Testis (tissue), 3 donors: ENCODE results near the gene BOD1L2. TPM values are rescaled to one million over a fixed set of nuclear protein-coding genes. Genes with fewer than 3 reads are reported as not detected.

Experiments used
- DNase-seq: peaks from one replicate; pipeline ENCODE4 v3.0.0-alpha.2; 2019
- H3K27ac ChIP-seq, 2 donors: fragments of 200-600 bp; sonication (generic); one replicate each; pipeline ENCODE4 v1.5.1; 2019
- H3K27me3 ChIP-seq: fragments of 200-600 bp; sonication (generic); one replicate; pipeline ENCODE4 v1.5.1; 2019
- H3K36me3 ChIP-seq: fragments of 200-600 bp; sonication (generic); one replicate; pipeline ENCODE4 v1.5.1; 2017; ENCODE audit warnings: low read depth; ENCODE audit errors: missing control alignments
- H3K4me1 ChIP-seq: fragments of 200-600 bp; sonication (generic); one replicate; pipeline ENCODE4 v1.5.1; 2019
- H3K4me3 ChIP-seq, 2 donors: fragments of 200-600 bp; sonication (generic); one replicate each; pipeline ENCODE4 v1.5.1; 2017 to 2019
- H3K9me3 ChIP-seq: fragments of 200-600 bp; sonication (generic); one replicate; pipeline ENCODE4 v1.5.1; 2017
- CTCF ChIP-seq, 3 experiments: fragments of 450-650 bp in 2 of 3; fragments of 200-600 bp in 1 of 3; sonication (generic) in 1 of 3; IDR thresholded peaks; one replicate each; pipeline ENCODE4 v1.5.1; 2016 to 2019; ENCODE audit warnings: antibody characterized with exemption in 3 of 3, mild to moderate bottlenecking in 2 of 3, moderate library complexity in 1 of 3
- POLR2A ChIP-seq: fragments of 450-650 bp; IDR thresholded peaks from one replicate; pipeline ENCODE4 v1.6.1; 2017; ENCODE audit warnings: antibody characterized with exemption, mild to moderate bottlenecking, moderate library complexity
- WGBS, 2 donors: methylation state at CpG; one replicate each; pipeline ENCODE4 v1.1.5; 2018; 5-methylcytosine and 5-hydroxymethylcytosine counted together
- intact Hi-C: fragments of 100-400 bp; cut with DNase I; formaldehyde crosslinking; loops from one replicate; pipeline ENCODE4 v1.15.1; 2023; ENCODE audit warnings: low total_unique reads
- polyA plus RNA-seq: library from polyadenylated mRNA; stranded (reverse); fragments of 350-450 nt; fragmentation: Illumina TruSeq; extraction: RNeasy Lipid Tissue Mini Kit (QIAGEN cat#74804); gene quantifications from one replicate; pipeline ENCODE4 v1.2.3, GENCODE V29; 2014; ENCODE audit warnings: low read depth, low replicate concordance; ENCODE audit not compliant: insufficient read depth
- total RNA-seq, 2 donors: library from RNA; depleted of rRNA; stranded (reverse); fragments of >200 nt; gene quantifications; one replicate each; pipeline ENCODE4 v1.2.3, GENCODE V29; 2016

The BOD1L2 gene
- total and polyA plus RNA-seq, 3 donors from 2014 or later = 130 to 580 (median 366) TPM

DNA sequence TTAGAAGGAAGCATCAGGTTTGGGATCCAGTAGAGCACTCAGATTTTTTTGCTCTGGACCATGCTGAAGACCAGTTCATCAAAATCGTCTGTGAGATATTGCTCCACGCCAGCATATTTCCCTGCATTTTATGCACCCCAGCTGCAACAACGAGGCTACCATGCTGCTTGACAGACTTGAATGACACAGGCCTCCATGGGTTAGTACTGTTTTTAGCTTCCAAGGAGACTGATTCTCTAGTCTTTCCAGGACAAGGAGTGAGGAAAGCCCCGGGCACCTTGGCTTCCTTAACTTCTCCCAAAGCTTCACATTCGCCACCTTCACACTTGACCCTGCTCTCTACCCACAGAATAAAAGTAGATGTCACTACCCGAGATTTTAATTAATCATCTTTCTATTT lies 17.5 kb downstream of the BOD1L2 start:
- intact Hi-C loops = no loop called here
- no peaks in the 10 kb centered on the region for H3K27me3 ChIP-seq
- H3K4me1 ChIP-seq = no peaks in the 10 kb centered on the region
- no peak overlapping the region for H3K27ac ChIP-seq
- no peaks in the 10 kb centered on the region for H3K9me3 ChIP-seq
- DNase-seq = no peak
- TF ChIP-seq POLR2A (no peak), CTCF (IDR thresholded peaks at IDR 0.05) (no peak)
- no peaks in the 10 kb centered on the region for H3K36me3 ChIP-seq
- no peak overlapping the region for H3K4me3 ChIP-seq
- WGBS, 2 donors = 72 to 78% methylated on average over 6 of the region's 6 CpGs

- intact Hi-C loops = no loop called here
- Histone ChIP-seq H3K27me3 (no peaks in the 10 kb centered on the region), H3K36me3 (no peaks in the 10 kb centered on the region), H3K27ac (no peak overlapping the region), H3K9me3 (no peaks in the 10 kb centered on the region), H3K4me3 (no peak overlapping the region), H3K4me1 (no peaks in the 10 kb centered on the region)
- TF ChIP-seq CTCF (IDR thresholded peaks at IDR 0.05) = no peak
- no peak for TF ChIP-seq POLR2A
- WGBS, 2 donors = 79% methylated on average over 1 of the region's 1 CpG
- DNase-seq = no peak
Observed at GRCh38 chr18:57167617-57168308, 20.9 kb downstream of the BOD1L2 start.

DNA sequence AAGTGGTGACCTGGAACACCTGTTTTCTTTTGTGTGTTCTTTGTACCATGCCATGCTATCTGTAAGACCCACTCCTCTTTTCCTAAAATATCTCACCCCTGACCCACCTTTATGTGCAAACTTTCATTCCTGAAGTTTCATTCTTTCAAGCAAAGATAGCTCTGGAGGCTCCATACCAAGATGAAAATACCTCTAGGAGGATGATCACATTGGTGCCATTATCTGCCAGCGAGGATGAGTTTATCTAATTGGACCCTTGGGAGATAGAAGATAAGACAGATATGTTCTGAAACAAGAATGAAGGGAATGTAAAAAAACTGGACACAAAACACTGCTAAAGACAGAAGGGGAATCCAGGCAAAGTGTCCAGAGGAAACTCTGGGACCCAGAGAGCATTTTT lies 24.1 kb downstream of the BOD1L2 start:
- no peaks in the 10 kb centered on the region for H3K4me1 ChIP-seq
- DNase-seq = no peak
- no peaks in the 10 kb centered on the region for H3K36me3 ChIP-seq
- no peak overlapping the region for H3K4me3 ChIP-seq
- intact Hi-C loops = no loop called here
- no peaks in the 10 kb centered on the region for H3K9me3 ChIP-seq
- WGBS, 2 donors = 53 to 55% methylated on average over 1 of the region's 1 CpG
- no peaks in the 10 kb centered on the region for H3K27me3 ChIP-seq
- H3K27ac ChIP-seq = no peak overlapping the region
- TF ChIP-seq POLR2A (no peak), CTCF (IDR thresholded peaks at IDR 0.05) (no peak)

DNA sequence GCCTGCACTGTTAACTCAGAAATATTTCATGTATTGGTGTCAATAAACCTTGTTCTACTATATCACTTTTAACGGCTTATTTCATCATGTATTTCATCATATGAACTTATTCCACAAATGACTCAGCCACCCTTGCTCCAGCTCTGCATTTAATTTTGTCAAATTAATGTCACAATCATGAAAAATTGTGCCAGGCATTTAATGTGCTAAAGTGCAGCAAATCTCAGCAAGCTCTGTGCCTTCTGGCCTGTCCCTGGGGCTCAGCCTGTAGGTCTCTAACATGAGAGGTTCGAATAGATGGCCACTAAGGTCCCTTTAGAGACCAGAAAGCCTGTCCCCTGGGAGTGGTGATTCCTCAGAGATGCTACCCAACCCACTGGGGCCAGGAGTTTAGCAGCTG lies 28.6 kb downstream of the BOD1L2 start:
- TF ChIP-seq CTCF (IDR thresholded peaks at IDR 0.05) (no peak), POLR2A (no peak)

DNA sequence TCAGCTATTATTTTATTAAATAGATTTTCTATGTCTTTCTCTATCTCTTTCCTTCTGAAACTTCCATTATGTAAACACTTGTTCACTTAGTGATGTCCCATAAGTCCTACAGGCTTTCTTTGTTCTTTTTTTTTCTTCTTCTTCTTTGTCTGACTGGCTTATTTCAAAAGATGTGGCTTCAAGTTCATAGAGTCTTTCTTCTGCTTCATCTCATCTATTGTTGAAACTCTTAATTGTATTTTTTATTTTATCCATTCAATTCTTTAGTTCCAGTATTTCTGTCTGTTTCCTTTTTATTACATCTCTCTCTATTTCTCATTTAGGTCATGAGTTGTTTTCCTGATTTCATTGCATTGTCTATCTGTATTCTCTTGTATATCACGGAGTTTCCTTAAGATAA lies 38.5 kb downstream of the BOD1L2 start:
- no peak for DNase-seq
- intact Hi-C loops = no loop called here
- Histone ChIP-seq H3K27ac (no peak overlapping the region), H3K36me3 (no peaks in the 10 kb centered on the region), H3K9me3 (no peaks in the 10 kb centered on the region), H3K4me1 (no peaks in the 10 kb centered on the region), H3K27me3 (no peaks in the 10 kb centered on the region), H3K4me3 (no peak overlapping the region)
- WGBS, 2 donors = 81 to 84% methylated on average over 1 of the region's 1 CpG
- no peak for TF ChIP-seq CTCF (IDR thresholded peaks at IDR 0.05)
- TF ChIP-seq POLR2A = no peak

More for the DNA sequence above, 28.6 kb downstream of the BOD1L2 start:
- Histone ChIP-seq H3K27me3 (no peaks in the 10 kb centered on the region), H3K9me3 (no peaks in the 10 kb centered on the region), H3K4me1 (no peaks in the 10 kb centered on the region), H3K4me3 (no peak overlapping the region), H3K27ac (no peak overlapping the region), H3K36me3 (no peaks in the 10 kb centered on the region)
- WGBS, 2 donors = 77 to 79% methylated on average over 2 of the region's 2 CpGs
- no peak for DNase-seq
- intact Hi-C loops = no loop called here
